K562 (cell line): ENCODE measurements around the gene GOLIM4.

ENCODE experiments used
- HDGF ChIP-seq: fragments of 450-650 bp; IDR thresholded peaks from 2 replicates; pipeline ENCODE4 v1.6.1; 2016
- MLX ChIP-seq, 2 experiments: fragments of 450-650 bp in 1 of 2; sonication (generic) in 1 of 2; formaldehyde crosslinking; conservative IDR thresholded peaks; 2 replicates each; pipeline versions ENCODE4 v1.4.0 to v1.8.1; 2020 to 2022; ENCODE audit warnings: mild to moderate bottlenecking in 1 of 2, missing genetic modification reagents in 1 of 2
- NFIX ChIP-seq: fragments of 250-450 bp; sonication (Bioruptor Pico); IDR thresholded peaks from 2 replicates; pipeline ENCODE4 v1.4.0; 2020; ENCODE audit warnings: low read depth, mild to moderate bottlenecking, moderate library complexity
- NKRF ChIP-seq: fragments of 450-650 bp; IDR thresholded peaks from 2 replicates; pipeline ENCODE4 v1.6.1; 2016; ENCODE audit warnings: borderline replicate concordance
- RNF2 ChIP-seq: sonication (generic); IDR thresholded peaks from 2 replicates; pipeline ENCODE4 v1.6.1; 2016
- TAF15 ChIP-seq: fragments of 200-400 bp; formaldehyde crosslinking; IDR thresholded peaks from 2 replicates; pipeline ENCODE4 v1.6.1; 2017; ENCODE audit warnings: mild to moderate bottlenecking, low read depth, low read length, moderate library complexity
- ZNF274 ChIP-seq: IDR thresholded peaks from 2 replicates; pipeline ENCODE4 v1.6.1; 2011; ENCODE audit warnings: low read depth, mild to moderate bottlenecking, low read length, moderate library complexity, borderline replicate concordance
- ZNF384 ChIP-seq: IDR thresholded peaks from 2 replicates; pipeline ENCODE4 v1.6.1; 2012; ENCODE audit warnings: low read depth, low read length, improper control_type of control experiment
- TF ChIP-seq, protein P1 (sequence below): fragments of 250-450 bp; sonication (Bioruptor Pico); IDR thresholded peaks from 2 replicates; pipeline ENCODE4 v1.8.0; 2022; ENCODE audit warnings: inconsistent platforms
- TF ChIP-seq, protein P2 (sequence below), 3 experiments: fragments of 200-800 bp in 1 of 3; sonication (Bioruptor generic) in 1 of 3; sonication (generic) in 1 of 3; formaldehyde crosslinking in 1 of 3; IDR thresholded peaks; 2 replicates each; pipeline versions ENCODE4 v1.6.1 to v1.8.0; 2016 to 2022; ENCODE audit warnings: mild to moderate bottlenecking in 2 of 3, missing compliant biosample characterization in 2 of 3, missing genetic modification characterization in 2 of 3, missing genetic modification reagents in 1 of 3
- TF ChIP-seq, protein P3 (sequence below): fragments of 200-600 bp; sonication (generic); IDR thresholded peaks from one replicate; pipeline ENCODE4 v1.6.1; 2012; ENCODE audit warnings: mild to moderate bottlenecking, low read depth, low read length, inconsistent platforms

- no peak for TF ChIP-seq ZNF384
- no peak for TF ChIP-seq NFIX (CRISPR knock-in tag)
- TF ChIP-seq, protein P1, sequence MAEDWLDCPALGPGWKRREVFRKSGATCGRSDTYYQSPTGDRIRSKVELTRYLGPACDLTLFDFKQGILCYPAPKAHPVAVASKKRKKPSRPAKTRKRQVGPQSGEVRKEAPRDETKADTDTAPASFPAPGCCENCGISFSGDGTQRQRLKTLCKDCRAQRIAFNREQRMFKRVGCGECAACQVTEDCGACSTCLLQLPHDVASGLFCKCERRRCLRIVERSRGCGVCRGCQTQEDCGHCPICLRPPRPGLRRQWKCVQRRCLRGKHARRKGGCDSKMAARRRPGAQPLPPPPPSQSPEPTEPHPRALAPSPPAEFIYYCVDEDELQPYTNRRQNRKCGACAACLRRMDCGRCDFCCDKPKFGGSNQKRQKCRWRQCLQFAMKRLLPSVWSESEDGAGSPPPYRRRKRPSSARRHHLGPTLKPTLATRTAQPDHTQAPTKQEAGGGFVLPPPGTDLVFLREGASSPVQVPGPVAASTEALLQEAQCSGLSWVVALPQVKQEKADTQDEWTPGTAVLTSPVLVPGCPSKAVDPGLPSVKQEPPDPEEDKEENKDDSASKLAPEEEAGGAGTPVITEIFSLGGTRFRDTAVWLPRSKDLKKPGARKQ (CRISPR knock-in tag) = no peak
- no peak for TF ChIP-seq ZNF274
- no peak for TF ChIP-seq HDGF
- no peak for TF ChIP-seq TAF15
- TF ChIP-seq NKRF = no peak
- TF ChIP-seq MLX (CRISPR knock-in tag; conservative IDR thresholded peaks at IDR 0.05) = no peak
- TF ChIP-seq, protein P2, sequence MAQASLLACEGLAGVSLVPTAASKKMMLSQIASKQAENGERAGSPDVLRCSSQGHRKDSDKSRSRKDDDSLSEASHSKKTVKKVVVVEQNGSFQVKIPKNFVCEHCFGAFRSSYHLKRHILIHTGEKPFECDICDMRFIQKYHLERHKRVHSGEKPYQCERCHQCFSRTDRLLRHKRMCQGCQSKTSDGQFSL (CRISPR knock-in tag; IDR thresholded peaks at IDR 0.05) = no peak
- TF ChIP-seq, protein P2 (tag; IDR thresholded peaks at IDR 0.05) = no peak
- TF ChIP-seq, protein P3, sequence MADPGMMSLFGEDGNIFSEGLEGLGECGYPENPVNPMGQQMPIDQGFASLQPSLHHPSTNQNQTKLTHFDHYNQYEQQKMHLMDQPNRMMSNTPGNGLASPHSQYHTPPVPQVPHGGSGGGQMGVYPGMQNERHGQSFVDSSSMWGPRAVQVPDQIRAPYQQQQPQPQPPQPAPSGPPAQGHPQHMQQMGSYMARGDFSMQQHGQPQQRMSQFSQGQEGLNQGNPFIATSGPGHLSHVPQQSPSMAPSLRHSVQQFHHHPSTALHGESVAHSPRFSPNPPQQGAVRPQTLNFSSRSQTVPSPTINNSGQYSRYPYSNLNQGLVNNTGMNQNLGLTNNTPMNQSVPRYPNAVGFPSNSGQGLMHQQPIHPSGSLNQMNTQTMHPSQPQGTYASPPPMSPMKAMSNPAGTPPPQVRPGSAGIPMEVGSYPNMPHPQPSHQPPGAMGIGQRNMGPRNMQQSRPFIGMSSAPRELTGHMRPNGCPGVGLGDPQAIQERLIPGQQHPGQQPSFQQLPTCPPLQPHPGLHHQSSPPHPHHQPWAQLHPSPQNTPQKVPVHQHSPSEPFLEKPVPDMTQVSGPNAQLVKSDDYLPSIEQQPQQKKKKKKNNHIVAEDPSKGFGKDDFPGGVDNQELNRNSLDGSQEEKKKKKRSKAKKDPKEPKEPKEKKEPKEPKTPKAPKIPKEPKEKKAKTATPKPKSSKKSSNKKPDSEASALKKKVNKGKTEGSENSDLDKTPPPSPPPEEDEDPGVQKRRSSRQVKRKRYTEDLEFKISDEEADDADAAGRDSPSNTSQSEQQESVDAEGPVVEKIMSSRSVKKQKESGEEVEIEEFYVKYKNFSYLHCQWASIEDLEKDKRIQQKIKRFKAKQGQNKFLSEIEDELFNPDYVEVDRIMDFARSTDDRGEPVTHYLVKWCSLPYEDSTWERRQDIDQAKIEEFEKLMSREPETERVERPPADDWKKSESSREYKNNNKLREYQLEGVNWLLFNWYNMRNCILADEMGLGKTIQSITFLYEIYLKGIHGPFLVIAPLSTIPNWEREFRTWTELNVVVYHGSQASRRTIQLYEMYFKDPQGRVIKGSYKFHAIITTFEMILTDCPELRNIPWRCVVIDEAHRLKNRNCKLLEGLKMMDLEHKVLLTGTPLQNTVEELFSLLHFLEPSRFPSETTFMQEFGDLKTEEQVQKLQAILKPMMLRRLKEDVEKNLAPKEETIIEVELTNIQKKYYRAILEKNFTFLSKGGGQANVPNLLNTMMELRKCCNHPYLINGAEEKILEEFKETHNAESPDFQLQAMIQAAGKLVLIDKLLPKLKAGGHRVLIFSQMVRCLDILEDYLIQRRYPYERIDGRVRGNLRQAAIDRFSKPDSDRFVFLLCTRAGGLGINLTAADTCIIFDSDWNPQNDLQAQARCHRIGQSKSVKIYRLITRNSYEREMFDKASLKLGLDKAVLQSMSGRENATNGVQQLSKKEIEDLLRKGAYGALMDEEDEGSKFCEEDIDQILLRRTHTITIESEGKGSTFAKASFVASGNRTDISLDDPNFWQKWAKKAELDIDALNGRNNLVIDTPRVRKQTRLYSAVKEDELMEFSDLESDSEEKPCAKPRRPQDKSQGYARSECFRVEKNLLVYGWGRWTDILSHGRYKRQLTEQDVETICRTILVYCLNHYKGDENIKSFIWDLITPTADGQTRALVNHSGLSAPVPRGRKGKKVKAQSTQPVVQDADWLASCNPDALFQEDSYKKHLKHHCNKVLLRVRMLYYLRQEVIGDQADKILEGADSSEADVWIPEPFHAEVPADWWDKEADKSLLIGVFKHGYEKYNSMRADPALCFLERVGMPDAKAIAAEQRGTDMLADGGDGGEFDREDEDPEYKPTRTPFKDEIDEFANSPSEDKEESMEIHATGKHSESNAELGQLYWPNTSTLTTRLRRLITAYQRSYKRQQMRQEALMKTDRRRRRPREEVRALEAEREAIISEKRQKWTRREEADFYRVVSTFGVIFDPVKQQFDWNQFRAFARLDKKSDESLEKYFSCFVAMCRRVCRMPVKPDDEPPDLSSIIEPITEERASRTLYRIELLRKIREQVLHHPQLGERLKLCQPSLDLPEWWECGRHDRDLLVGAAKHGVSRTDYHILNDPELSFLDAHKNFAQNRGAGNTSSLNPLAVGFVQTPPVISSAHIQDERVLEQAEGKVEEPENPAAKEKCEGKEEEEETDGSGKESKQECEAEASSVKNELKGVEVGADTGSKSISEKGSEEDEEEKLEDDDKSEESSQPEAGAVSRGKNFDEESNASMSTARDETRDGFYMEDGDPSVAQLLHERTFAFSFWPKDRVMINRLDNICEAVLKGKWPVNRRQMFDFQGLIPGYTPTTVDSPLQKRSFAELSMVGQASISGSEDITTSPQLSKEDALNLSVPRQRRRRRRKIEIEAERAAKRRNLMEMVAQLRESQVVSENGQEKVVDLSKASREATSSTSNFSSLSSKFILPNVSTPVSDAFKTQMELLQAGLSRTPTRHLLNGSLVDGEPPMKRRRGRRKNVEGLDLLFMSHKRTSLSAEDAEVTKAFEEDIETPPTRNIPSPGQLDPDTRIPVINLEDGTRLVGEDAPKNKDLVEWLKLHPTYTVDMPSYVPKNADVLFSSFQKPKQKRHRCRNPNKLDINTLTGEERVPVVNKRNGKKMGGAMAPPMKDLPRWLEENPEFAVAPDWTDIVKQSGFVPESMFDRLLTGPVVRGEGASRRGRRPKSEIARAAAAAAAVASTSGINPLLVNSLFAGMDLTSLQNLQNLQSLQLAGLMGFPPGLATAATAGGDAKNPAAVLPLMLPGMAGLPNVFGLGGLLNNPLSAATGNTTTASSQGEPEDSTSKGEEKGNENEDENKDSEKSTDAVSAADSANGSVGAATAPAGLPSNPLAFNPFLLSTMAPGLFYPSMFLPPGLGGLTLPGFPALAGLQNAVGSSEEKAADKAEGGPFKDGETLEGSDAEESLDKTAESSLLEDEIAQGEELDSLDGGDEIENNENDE = no peak
- no peak for TF ChIP-seq RNF2
These were observed 43.2 kb downstream of the GOLIM4 start for GRCh38 chr3:168052515-168052914.
